Heart left ventricle (tissue), 16 donors: ENCODE measurements around the gene TBL1XR1. TPM values are rescaled to one million over a fixed set of nuclear protein-coding genes. Genes with fewer than 3 reads are reported as not detected.

Experiments used
- ATAC-seq, 4 donors: fragments of 200-7000 bp; cut with Tn5 transposase; one replicate each; pipeline ENCODE4 v1.9.1; 2020 to 2022; ENCODE audit warnings: moderate library complexity in 4 of 4, mild to moderate bottlenecking in 3 of 4, moderate number of reproducible peaks in 1 of 4
- DNase-seq, 5 donors: peaks; one replicate each; pipeline ENCODE4 v3.0.0-alpha.2; 2020
- H3K27ac ChIP-seq, 12 donors: fragments of 200-600 bp; sonication (generic) in 4 of 12; one replicate each; pipeline versions ENCODE4 v1.5.0 to v1.8.0; 2016 to 2022; ENCODE audit warnings: mild to moderate bottlenecking in 2 of 12
- H3K27me3 ChIP-seq, 9 donors: fragments of 200-600 bp; sonication (generic) in 2 of 9; one replicate each; pipeline versions ENCODE4 v1.5.1 to v1.8.0; 2016 to 2022; ENCODE audit warnings: mild to moderate bottlenecking in 3 of 9
- H3K36me3 ChIP-seq, 9 donors: fragments of 200-600 bp; sonication (generic) in 2 of 9; one replicate each; pipeline versions ENCODE4 v1.5.0 to v1.8.0; 2018 to 2022; ENCODE audit warnings: mild to moderate bottlenecking in 2 of 9
- H3K4me1 ChIP-seq, 12 donors: fragments of 200-600 bp; sonication (generic) in 4 of 12; one replicate each; pipeline versions ENCODE4 v1.5.0 to v1.8.0; 2016 to 2022; ENCODE audit warnings: mild to moderate bottlenecking in 3 of 12
- H3K4me3 ChIP-seq, 12 donors: fragments of 200-600 bp; sonication (generic) in 4 of 12; one replicate each; pipeline versions ENCODE4 v1.5.0 to v1.8.0; 2017 to 2022; ENCODE audit warnings: mild to moderate bottlenecking in 9 of 12, moderate library complexity in 4 of 12
- H3K9me3 ChIP-seq, 12 donors: fragments of 200-600 bp; sonication (generic) in 4 of 12; one replicate each; pipeline versions ENCODE4 v1.5.0 to v1.8.0; 2016 to 2022; ENCODE audit warnings: mild to moderate bottlenecking in 1 of 12
- CTCF ChIP-seq, 12 donors: fragments of 200-600 bp; sonication (generic) in 4 of 12; IDR thresholded peaks; one replicate each; pipeline versions ENCODE4 v1.5.0 to v1.8.0; 2018 to 2022; ENCODE audit warnings: antibody characterized with exemption in 12 of 12, mild to moderate bottlenecking in 5 of 12
- POLR2A ChIP-seq, 2 donors: fragments of 450-650 bp; IDR thresholded peaks; one replicate each; pipeline ENCODE4 v1.6.1; 2017; ENCODE audit warnings: antibody characterized with exemption in 2 of 2, mild to moderate bottlenecking in 2 of 2, moderate library complexity in 2 of 2
- WGBS, 4 donors: extraction: QIAGEN DNeasy Blood & Tissue Kit in 2 of 4; methylation state at CpG; one replicate each; pipeline versions ENCODE4 v1.1.5 to v1.1.7; 2013 to 2018; 5-methylcytosine and 5-hydroxymethylcytosine counted together
- intact Hi-C, 10 donors: fragments of 100-400 bp; cut with DNase I; formaldehyde crosslinking; loops; one replicate each; pipeline versions ENCODE4 v1.11.1 to v1.14.2; 2022
- polyA plus RNA-seq, 2 donors: library from polyadenylated mRNA; stranded (reverse); fragments of 200-250 nt; gene quantifications; one replicate each; pipeline ENCODE4 v1.2.3, GENCODE V29; 2013
- total RNA-seq, 9 donors: library from RNA; depleted of rRNA in 2 of 9; stranded (reverse); fragments of >200 nt in 2 of 9; fragmentation: NEBNext Ultra II Directional in 3 of 9; extraction: Animal tissue kit (Norgen Biotek cat#: 25700) in 3 of 9; gene quantifications; one replicate each; pipeline versions ENCODE4 v1.1.0 to v1.2.4, GENCODE V29; 2016 to 2023
- donor health status: ischemic (EF 13 %, LVEDD 7.1; RV severe dilation, severe dysfunction).
- donor health status: healthy with polysubstance abuse.
- donor health status: DM: no; HTN: yes; CAD: no.
- donor health status: DM: no; HTN: no; CAD: no.
- donor health status: ischemic (EF 25% LVEDD 6.9; RV normal size, moderate dysfunction).
- donor health status: ischemic (EF 25% LVEDD 5.7; RV mildly dilated, moderate dysfunction).
- donor health status: healthy.
- donor health status: DM: yes; HTN: yes; CAD: no.
- donor health status: ischemic (EF 35%, LVEDD 5.7; RV mildly dilated, moderate dysfunction).
- donor health status: nonischemic (EF 11% LVEDD 7.7; RV severe dilation, severe dysfunction).
- donor health status: DM: yes; HTN: yes; CAD: no.
- donor health status: PGD.
- donor health status: ischemic (EF 29% LVEDD 5.4; RV normal size, mild dysfunction).
- donor health status: nonischemic (EF 23%, LVEDD 6.1; RV moderate dilation, normal function).

Gene TBL1XR1
- total and polyA plus RNA-seq, 11 donors, result 24.0 to 176 (median 119) TPM

GRCh38 chr3:177221744-177222143 is 24.5 kb upstream of the TBL1XR1 start:
- H3K27me3 ChIP-seq, result no peaks in the 10 kb centered on the region
- H3K4me1 ChIP-seq, result peaks cover 0 to 16% (median 0%) of the 10 kb centered on the region in 12 donors
- DNase-seq, result no peak
- intact Hi-C loops, result loop anchor here in 1 of 10 donors (5.0 kb wide), 1 partner anchor 51 kb away; no protein-coding TSS in a partner anchor
- 90 to 96% (median 94%) methylated on average over 3 of the region's 3 CpGs for WGBS, 4 donors
- no peak overlapping the region for H3K27ac ChIP-seq
- H3K4me3 ChIP-seq, result no peak overlapping the region
- TF ChIP-seq POLR2A (IDR thresholded peaks at IDR 0.05), result no peak
- TF ChIP-seq CTCF (IDR thresholded peaks at IDR 0.05), result no peak
- H3K9me3 ChIP-seq, result no peaks in the 10 kb centered on the region
- H3K36me3 ChIP-seq, result no peaks in the 10 kb centered on the region
- ATAC-seq, result peak in 2 of 4 donors; percentile 33

- Histone ChIP-seq H3K27me3 (no peaks in the 10 kb centered on the region), H3K36me3 (no peaks in the 10 kb centered on the region), H3K4me1 (peaks cover 0 to 16% (median 0%) of the 10 kb centered on the region in 12 donors), H3K27ac (no peak overlapping the region), H3K9me3 (no peaks in the 10 kb centered on the region), H3K4me3 (no peak overlapping the region)
- TF ChIP-seq POLR2A (IDR thresholded peaks at IDR 0.05) (no peak), CTCF (IDR thresholded peaks at IDR 0.05) (no peak)
- DNase-seq, result no peak
- 88 to 91% (median 91%) methylated on average over 9 of the region's 9 CpGs for WGBS, 4 donors
- ATAC-seq, result no peak
- intact Hi-C loops, result loop anchor here in 1 of 10 donors (5.0 kb wide), 1 partner anchor 52 kb away; no protein-coding TSS in a partner anchor
Observed at GRCh38 chr3:177220136-177220974, 23.1 kb upstream of the TBL1XR1 start.

- Histone ChIP-seq H3K4me1 (no peaks in the 10 kb centered on the region), H3K4me3 (no peak overlapping the region), H3K27me3 (no peaks in the 10 kb centered on the region), H3K27ac (no peak overlapping the region), H3K36me3 (no peaks in the 10 kb centered on the region), H3K9me3 (no peaks in the 10 kb centered on the region)
- intact Hi-C loops, result loop anchor here in 1 of 10 donors (10.0 kb wide), 1 partner anchor 71 kb away; no protein-coding TSS in a partner anchor
- 91 to 94% (median 92%) methylated on average over 7 of the region's 7 CpGs for WGBS, 4 donors
- DNase-seq, result no peak
- TF ChIP-seq POLR2A (IDR thresholded peaks at IDR 0.05), result no peak
- no peak for TF ChIP-seq CTCF (IDR thresholded peaks at IDR 0.05)
- ATAC-seq, result no peak
Observed at GRCh38 chr3:177213801-177214535, 16.7 kb upstream of the TBL1XR1 start.

GRCh38 chr3:177212756-177213155 is 15.5 kb upstream of the TBL1XR1 start:
- DNase-seq (no peak), ATAC-seq (no peak)
- WGBS, 4 donors, result 89 to 96% (median 93%) methylated on average over 8 of the region's 8 CpGs
- intact Hi-C loops, result loop anchor here in 1 of 10 donors (10.0 kb wide), 1 partner anchor 72 kb away; no protein-coding TSS in a partner anchor
- H3K27me3 ChIP-seq, result no peaks in the 10 kb centered on the region
- no peaks in the 10 kb centered on the region for H3K36me3 ChIP-seq
- H3K27ac ChIP-seq, result no peak overlapping the region
- no peak overlapping the region for H3K4me3 ChIP-seq
- TF ChIP-seq POLR2A (IDR thresholded peaks at IDR 0.05) (no peak), CTCF (IDR thresholded peaks at IDR 0.05) (no peak)
- no peaks in the 10 kb centered on the region for H3K4me1 ChIP-seq
- no peaks in the 10 kb centered on the region for H3K9me3 ChIP-seq
